A549 (cell line): ENCODE data around the gene TRANK1. TPM values are rescaled to one million over a fixed set of nuclear protein-coding genes. Genes with fewer than 3 reads are reported as not detected.

Experiments used
- ATAC-seq, 2 experiments: fragments of 200-7000 bp in 1 of 2; fragments of >200 bp in 1 of 2; cut with Nextera tagmentation in 1 of 2; cut with Tn5 transposase in 1 of 2; 3 replicates each; pipeline versions ENCODE4 v1.8.0 to v1.9.1; 2018 to 2020; ENCODE audit warnings: mild to moderate bottlenecking in 1 of 2, moderate library complexity in 1 of 2
- CTCF ChIA-PET: fragments of 300-600 bp; sonication (Branson Sonifier 250); formaldehyde crosslinking; extraction: SDS; loops from one replicate; lab custom pipeline; 2021; ENCODE audit warnings: antibody characterized with exemption, inconsistent platforms; lab: Yijun Ruan, JAX
- POLR2A ChIA-PET: fragments of 350-600 bp; formaldehyde crosslinking; extraction: SDS; loops from one replicate; lab custom pipeline; 2021; ENCODE audit warnings: antibody characterized with exemption, inconsistent platforms; lab: Yijun Ruan, JAX
- DNase-seq, 2 experiments: peaks; one replicate each; pipeline versions ENCODE4 v3.0.0 to v3.0.0-alpha.2; 2011 to 2016; ENCODE audit warnings: low read depth in 1 of 2, low spot score in 1 of 2
- FAIRE-seq: peaks from 2 replicates; lab custom pipeline; 2011; peaks lifted over from hg19 to GRCh38; lab: Jason Lieb, UNC
- H3K27ac ChIP-seq, 2 experiments: fragments of >200 bp; sonication (Bioruptor Twin); formaldehyde crosslinking; 3 replicates each; pipeline ENCODE4 v1.5.1; 2016 to 2017
- H3K4me1 ChIP-seq: fragments of >200 bp; sonication (Bioruptor Twin); formaldehyde crosslinking; 3 replicates; pipeline ENCODE4 v1.6.1; 2016
- H3K4me2 ChIP-seq: fragments of >200 bp; sonication (Bioruptor Twin); formaldehyde crosslinking; 3 replicates; pipeline ENCODE4 v1.6.1; 2016
- H3K4me3 ChIP-seq: fragments of >200 bp; sonication (Bioruptor Twin); formaldehyde crosslinking; 3 replicates; pipeline ENCODE4 v1.5.1; 2016
- H3K9me3 ChIP-seq: fragments of >200 bp; sonication (Bioruptor Twin); formaldehyde crosslinking; 3 replicates; pipeline ENCODE4 v1.6.1; 2016
- CEBPB ChIP-seq, 2 experiments: fragments of >200 bp in 1 of 2; sonication (Bioruptor Twin) in 1 of 2; formaldehyde crosslinking in 1 of 2; IDR thresholded peaks; 2 replicates each; pipeline ENCODE4 v1.6.1; 2012 to 2016
- CHD2 ChIP-seq: fragments of 150-350 bp; IDR thresholded peaks from 2 replicates; pipeline ENCODE4 v1.6.1; 2014; ENCODE audit warnings: low read length; ENCODE audit not compliant: partially characterized antibody
- EHMT2 ChIP-seq: fragments of 200-600 bp; sonication (generic); IDR thresholded peaks from 2 replicates; pipeline ENCODE4 v1.6.1; 2016; ENCODE audit warnings: antibody characterized with exemption, low read depth, mild to moderate bottlenecking, moderate library complexity
- EP300 ChIP-seq, 2 experiments: fragments of >200 bp; sonication (Bioruptor Twin); formaldehyde crosslinking; IDR thresholded peaks; 2 replicates in 1 of 2; 3 replicates in 1 of 2; pipeline ENCODE4 v1.6.1; 2016 to 2017
- FOSB ChIP-seq: fragments of 250-450 bp; sonication (Bioruptor Pico); IDR thresholded peaks from 2 replicates; pipeline ENCODE4 v1.5.0; 2020; ENCODE audit warnings: mild to moderate bottlenecking, moderate library complexity
- FOSL2 ChIP-seq, 2 experiments: fragments of 450-650 bp in 1 of 2; fragments of >200 bp in 1 of 2; sonication (Bioruptor Twin) in 1 of 2; formaldehyde crosslinking; IDR thresholded peaks; 2 replicates each; pipeline versions ENCODE4 v1.5.0 to v1.6.1; 2016 to 2020; ENCODE audit warnings: mild to moderate bottlenecking in 1 of 2, moderate library complexity in 1 of 2
- FOXS1 ChIP-seq: fragments of 250-450 bp; sonication (Bioruptor Pico); IDR thresholded peaks from 2 replicates; pipeline ENCODE4 v1.5.0; 2020; ENCODE audit warnings: mild to moderate bottlenecking, moderate library complexity
- HDAC2 ChIP-seq: fragments of 200-600 bp; sonication (generic); IDR thresholded peaks from 2 replicates; pipeline ENCODE4 v1.6.1; 2016
- HEYL ChIP-seq: fragments of 250-450 bp; sonication (Bioruptor Pico); IDR thresholded peaks from 2 replicates; pipeline ENCODE4 v1.8.0; 2021; ENCODE audit warnings: mild to moderate bottlenecking, moderate library complexity
- HOXA7 ChIP-seq: fragments of 250-450 bp; sonication (Bioruptor Pico); IDR thresholded peaks from 2 replicates; pipeline ENCODE4 v1.5.0; 2020; ENCODE audit warnings: mild to moderate bottlenecking, moderate library complexity
- HOXB5 ChIP-seq: fragments of 250-450 bp; sonication (Bioruptor Pico); IDR thresholded peaks from 2 replicates; pipeline ENCODE4 v1.5.0; 2020; ENCODE audit warnings: mild to moderate bottlenecking, moderate library complexity
- JUN ChIP-seq, 2 experiments: fragments of >200 bp; sonication (Bioruptor Twin); formaldehyde crosslinking; IDR thresholded peaks; 2 replicates in 1 of 2; 3 replicates in 1 of 2; pipeline ENCODE4 v1.6.1; 2016 to 2017
- KDM1A ChIP-seq: fragments of 200-600 bp; sonication (generic); IDR thresholded peaks from 2 replicates; pipeline ENCODE4 v1.6.1; 2016; ENCODE audit warnings: low read depth, mild to moderate bottlenecking
- MAFK ChIP-seq: fragments of 450-650 bp; IDR thresholded peaks from 2 replicates; pipeline ENCODE4 v1.6.1; 2014; ENCODE audit not compliant: partially characterized antibody
- PHF8 ChIP-seq: fragments of 200-600 bp; sonication (generic); IDR thresholded peaks from 2 replicates; pipeline ENCODE4 v1.6.1; 2016; ENCODE audit warnings: low read depth, mild to moderate bottlenecking, antibody characterized with exemption, moderate library complexity, borderline replicate concordance
- POLR2AphosphoS2 ChIP-seq: conservative IDR thresholded peaks from 2 replicates; pipeline ENCODE4 v1.6.1; 2012; ENCODE audit warnings: low read length, improper control_type of control experiment, inconsistent platforms
- RFX5 ChIP-seq: fragments of 450-650 bp; IDR thresholded peaks from 2 replicates; pipeline ENCODE4 v1.7.1; 2014; ENCODE audit warnings: antibody characterized with exemption, mild to moderate bottlenecking, moderate library complexity
- RNF2 ChIP-seq: fragments of 200-600 bp; sonication (generic); IDR thresholded peaks from 2 replicates; pipeline ENCODE4 v1.6.1; 2016; ENCODE audit warnings: low read depth, mild to moderate bottlenecking, antibody characterized with exemption, moderate library complexity, borderline replicate concordance
- SMC3 ChIP-seq: fragments of >200 bp; sonication (Bioruptor Twin); formaldehyde crosslinking; IDR thresholded peaks from 3 replicates; pipeline ENCODE4 v1.6.1; 2018; ENCODE audit warnings: inconsistent platforms
- TP53 ChIP-seq: fragments of 250-450 bp; sonication (Bioruptor Pico); IDR thresholded peaks from 2 replicates; pipeline ENCODE4 v1.5.0; 2021; ENCODE audit warnings: mild to moderate bottlenecking, moderate library complexity
- ZC3H11A ChIP-seq: fragments of 450-650 bp; IDR thresholded peaks from 2 replicates; pipeline ENCODE4 v1.6.1; 2014; ENCODE audit warnings: antibody characterized with exemption, mild to moderate bottlenecking
- ZSCAN20 ChIP-seq: fragments of 250-450 bp; sonication (Bioruptor Pico); IDR thresholded peaks from 2 replicates; pipeline ENCODE4 v1.8.0; 2022; ENCODE audit warnings: mild to moderate bottlenecking, moderate library complexity
- WGBS: methylation state at CpG from one replicate; pipeline ENCODE4 v1.1.6; 2017; ENCODE audit errors: missing lambda C conversion rate; 5-methylcytosine and 5-hydroxymethylcytosine counted together
- polyA plus RNA-seq, 4 experiments: library from polyadenylated mRNA; depleted of rRNA in 3 of 4; stranded (reverse); fragments of >200 nt; fragmentation: RNase III in 1 of 4; extraction: RNeasy Plus Mini Kit Qiagen cat#74134 plus additional on column Dnase treatment in 1 of 4; gene quantifications; 2 replicates in 3 of 4; 3 replicates in 1 of 4; pipeline ENCODE4 v1.2.3, GENCODE V29; 2011 to 2017
- TF ChIP-seq, protein P1 (sequence below): fragments of 250-450 bp; sonication (Bioruptor Pico); IDR thresholded peaks from 2 replicates; pipeline ENCODE4 v1.5.0; 2020; ENCODE audit warnings: low read depth, mild to moderate bottlenecking, moderate library complexity
- TF ChIP-seq, protein P2 (sequence below): fragments of >200 bp; sonication (Bioruptor Twin); formaldehyde crosslinking; IDR thresholded peaks from 3 replicates; pipeline ENCODE4 v1.5.1; 2016
- TF ChIP-seq, protein P3 (sequence below): fragments of >200 bp; sonication (Bioruptor Twin); formaldehyde crosslinking; IDR thresholded peaks from 2 replicates; pipeline ENCODE4 v1.6.1; 2016
- TF ChIP-seq, protein P4 (sequence below): fragments of 250-450 bp; sonication (Bioruptor Pico); IDR thresholded peaks from 2 replicates; pipeline ENCODE4 v1.5.0; 2021; ENCODE audit warnings: mild to moderate bottlenecking, moderate library complexity, borderline replicate concordance
- TF ChIP-seq, protein P5 (sequence below): fragments of 150-350 bp; IDR thresholded peaks from 2 replicates; pipeline ENCODE4 v1.6.1; 2014; ENCODE audit warnings: low read depth, mild to moderate bottlenecking, low read length

Gene TRANK1
- polyA plus RNA-seq, 2 of the 4 experiments (the other 2 are of a cell fraction): 0.58 to 3.2 TPM

DNA sequence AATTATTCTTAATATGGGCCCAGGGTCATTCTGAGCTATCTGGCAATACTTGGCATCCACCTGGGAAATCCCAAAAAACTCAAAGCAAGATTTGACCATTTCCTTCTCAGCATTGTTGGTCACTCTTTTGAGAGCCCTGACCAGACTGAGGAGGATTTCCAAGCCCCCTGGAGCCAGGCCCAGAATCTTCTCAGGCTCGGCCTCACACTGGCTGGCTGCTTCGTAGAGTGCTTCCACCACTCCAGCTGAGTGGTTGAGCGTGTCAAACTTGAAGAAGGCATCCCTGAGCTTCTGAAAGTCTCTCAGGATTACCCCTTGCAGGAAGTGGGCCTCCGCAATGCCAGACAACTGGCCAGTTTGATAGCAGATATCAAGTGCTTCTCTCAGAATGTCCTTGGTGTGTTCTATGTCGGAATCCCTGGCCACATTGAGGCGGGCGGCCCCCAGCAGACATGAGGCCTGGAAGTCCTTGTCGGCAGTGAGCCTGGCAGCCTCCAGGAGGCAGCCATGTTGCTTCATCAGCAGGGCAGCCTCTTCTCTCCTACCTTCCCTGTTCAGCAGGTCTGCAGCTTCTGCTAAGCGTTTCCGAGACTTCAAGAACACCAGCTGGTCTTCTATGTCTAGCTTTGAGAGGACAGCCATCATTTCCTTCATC lies 111.6 kb downstream of the TRANK1 start:
- CTCF ChIA-PET: interaction anchor here (1.3 kb wide), 1 partner anchor 10 kb away, joined by 4 read pairs; no protein-coding TSS in a partner anchor
- no peak for FAIRE-seq
- H3K4me1 ChIP-seq: no peaks in the 10 kb centered on the region
- TF ChIP-seq PHF8: no peak
- no peak for TF ChIP-seq EHMT2
- TF ChIP-seq KDM1A: no peak
- TF ChIP-seq, protein P1, sequence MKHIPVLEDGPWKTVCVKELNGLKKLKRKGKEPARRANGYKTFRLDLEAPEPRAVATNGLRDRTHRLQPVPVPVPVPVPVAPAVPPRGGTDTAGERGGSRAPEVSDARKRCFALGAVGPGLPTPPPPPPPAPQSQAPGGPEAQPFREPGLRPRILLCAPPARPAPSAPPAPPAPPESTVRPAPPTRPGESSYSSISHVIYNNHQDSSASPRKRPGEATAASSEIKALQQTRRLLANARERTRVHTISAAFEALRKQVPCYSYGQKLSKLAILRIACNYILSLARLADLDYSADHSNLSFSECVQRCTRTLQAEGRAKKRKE (CRISPR knock-in tag): no peak
- TF ChIP-seq EP300 (IDR thresholded peaks at IDR 0.05): no peak
- no peak for TF ChIP-seq RNF2
- TF ChIP-seq RFX5: no peak
- TF ChIP-seq FOSB (CRISPR knock-in tag): no peak
- TF ChIP-seq HDAC2: no peak
- TF ChIP-seq, protein P2, sequence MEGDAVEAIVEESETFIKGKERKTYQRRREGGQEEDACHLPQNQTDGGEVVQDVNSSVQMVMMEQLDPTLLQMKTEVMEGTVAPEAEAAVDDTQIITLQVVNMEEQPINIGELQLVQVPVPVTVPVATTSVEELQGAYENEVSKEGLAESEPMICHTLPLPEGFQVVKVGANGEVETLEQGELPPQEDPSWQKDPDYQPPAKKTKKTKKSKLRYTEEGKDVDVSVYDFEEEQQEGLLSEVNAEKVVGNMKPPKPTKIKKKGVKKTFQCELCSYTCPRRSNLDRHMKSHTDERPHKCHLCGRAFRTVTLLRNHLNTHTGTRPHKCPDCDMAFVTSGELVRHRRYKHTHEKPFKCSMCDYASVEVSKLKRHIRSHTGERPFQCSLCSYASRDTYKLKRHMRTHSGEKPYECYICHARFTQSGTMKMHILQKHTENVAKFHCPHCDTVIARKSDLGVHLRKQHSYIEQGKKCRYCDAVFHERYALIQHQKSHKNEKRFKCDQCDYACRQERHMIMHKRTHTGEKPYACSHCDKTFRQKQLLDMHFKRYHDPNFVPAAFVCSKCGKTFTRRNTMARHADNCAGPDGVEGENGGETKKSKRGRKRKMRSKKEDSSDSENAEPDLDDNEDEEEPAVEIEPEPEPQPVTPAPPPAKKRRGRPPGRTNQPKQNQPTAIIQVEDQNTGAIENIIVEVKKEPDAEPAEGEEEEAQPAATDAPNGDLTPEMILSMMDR: no peak
- no peak for TF ChIP-seq TP53
- TF ChIP-seq FOSL2 (IDR thresholded peaks at IDR 0.05): no peak
- no peak for TF ChIP-seq FOSL2 (CRISPR knock-in tag; IDR thresholded peaks at IDR 0.05)
- TF ChIP-seq, protein P3, sequence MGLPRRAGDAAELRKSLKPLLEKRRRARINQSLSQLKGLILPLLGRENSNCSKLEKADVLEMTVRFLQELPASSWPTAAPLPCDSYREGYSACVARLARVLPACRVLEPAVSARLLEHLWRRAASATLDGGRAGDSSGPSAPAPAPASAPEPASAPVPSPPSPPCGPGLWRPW: no peak
- TF ChIP-seq MAFK: no peak
- no peak for TF ChIP-seq ZSCAN20 (CRISPR knock-in tag)
- no peak for TF ChIP-seq JUN (IDR thresholded peaks at IDR 0.05)
- TF ChIP-seq FOXS1: no peak
- TF ChIP-seq POLR2AphosphoS2: no peak
- H3K9me3 ChIP-seq: no peaks in the 10 kb centered on the region
- H3K4me2 ChIP-seq: no peak overlapping the region
- H3K4me3 ChIP-seq: no peak overlapping the region
- ATAC-seq: no peak
- H3K27ac ChIP-seq: no peak overlapping the region
- POLR2A ChIA-PET: no interaction called here
- DNase-seq: no peak
- 82% methylated on average over 10 of the region's 10 CpGs for WGBS

DNA sequence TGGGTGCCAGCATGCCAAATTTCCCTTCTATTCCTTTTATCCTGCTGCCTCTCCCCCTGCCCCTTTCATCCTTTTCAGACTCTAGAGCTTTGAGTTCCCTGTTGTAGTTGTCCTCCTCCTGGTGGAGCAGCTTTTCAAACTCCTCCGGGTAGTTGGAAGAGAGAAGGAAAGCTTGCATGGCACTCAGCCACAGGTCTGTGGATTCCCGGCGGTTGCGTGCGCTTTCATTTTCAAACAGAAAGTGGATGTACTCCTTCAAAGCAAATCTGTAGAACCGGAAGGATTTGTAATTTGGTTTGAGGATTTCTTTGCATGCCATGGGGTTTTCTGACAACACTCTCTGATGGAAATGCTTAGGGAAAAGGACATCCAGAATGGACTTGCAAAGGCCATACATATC lies 112.4 kb downstream of the TRANK1 start:
- Histone ChIP-seq H3K4me1 (no peaks in the 10 kb centered on the region), H3K9me3 (no peaks in the 10 kb centered on the region), H3K27ac (no peak overlapping the region), H3K4me3 (no peak overlapping the region), H3K4me2 (no peak overlapping the region)
- TF ChIP-seq CEBPB (IDR thresholded peaks at IDR 0.05) (no peak), FOSB (CRISPR knock-in tag) (no peak), SMC3 (no peak), CHD2 (no peak), HOXA7 (CRISPR knock-in tag) (no peak), KDM1A (no peak), RNF2 (no peak), HOXB5 (CRISPR knock-in tag) (no peak), HEYL (CRISPR knock-in tag) (no peak), ZSCAN20 (CRISPR knock-in tag) (no peak), ZC3H11A (no peak), PHF8 (no peak)
- TF ChIP-seq, protein P4, sequence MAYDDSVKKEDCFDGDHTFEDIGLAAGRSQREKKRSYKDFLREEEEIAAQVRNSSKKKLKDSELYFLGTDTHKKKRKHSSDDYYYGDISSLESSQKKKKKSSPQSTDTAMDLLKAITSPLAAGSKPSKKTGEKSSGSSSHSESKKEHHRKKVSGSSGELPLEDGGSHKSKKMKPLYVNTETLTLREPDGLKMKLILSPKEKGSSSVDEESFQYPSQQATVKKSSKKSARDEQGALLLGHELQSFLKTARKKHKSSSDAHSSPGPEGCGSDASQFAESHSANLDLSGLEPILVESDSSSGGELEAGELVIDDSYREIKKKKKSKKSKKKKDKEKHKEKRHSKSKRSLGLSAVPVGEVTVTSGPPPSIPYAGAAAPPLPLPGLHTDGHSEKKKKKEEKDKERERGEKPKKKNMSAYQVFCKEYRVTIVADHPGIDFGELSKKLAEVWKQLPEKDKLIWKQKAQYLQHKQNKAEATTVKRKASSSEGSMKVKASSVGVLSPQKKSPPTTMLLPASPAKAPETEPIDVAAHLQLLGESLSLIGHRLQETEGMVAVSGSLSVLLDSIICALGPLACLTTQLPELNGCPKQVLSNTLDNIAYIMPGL (CRISPR knock-in tag): no peak
- TF ChIP-seq, protein P5, sequence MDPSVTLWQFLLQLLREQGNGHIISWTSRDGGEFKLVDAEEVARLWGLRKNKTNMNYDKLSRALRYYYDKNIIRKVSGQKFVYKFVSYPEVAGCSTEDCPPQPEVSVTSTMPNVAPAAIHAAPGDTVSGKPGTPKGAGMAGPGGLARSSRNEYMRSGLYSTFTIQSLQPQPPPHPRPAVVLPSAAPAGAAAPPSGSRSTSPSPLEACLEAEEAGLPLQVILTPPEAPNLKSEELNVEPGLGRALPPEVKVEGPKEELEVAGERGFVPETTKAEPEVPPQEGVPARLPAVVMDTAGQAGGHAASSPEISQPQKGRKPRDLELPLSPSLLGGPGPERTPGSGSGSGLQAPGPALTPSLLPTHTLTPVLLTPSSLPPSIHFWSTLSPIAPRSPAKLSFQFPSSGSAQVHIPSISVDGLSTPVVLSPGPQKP: no peak
- POLR2A ChIA-PET: no interaction called here
- 90% methylated on average over 6 of the region's 6 CpGs for WGBS
- ATAC-seq (no peak), DNase-seq (no peak), FAIRE-seq (no peak)
- CTCF ChIA-PET: interaction anchor here (0.6 to 1.3 kb wide), 3 partner anchors 15 to 73 kb away, joined by 3 to 5 read pairs (median 3); no protein-coding TSS in a partner anchor
